Muscle of leg (tissue), 11 donors: ENCODE results near the gene ABCA2. TPM values are rescaled to one million over a fixed set of nuclear protein-coding genes. Genes with fewer than 3 reads are reported as not detected.

Experiments used
- DNase-seq: peaks from one replicate; pipeline ENCODE4 v3.0.0; 2013
- H3K27ac ChIP-seq: one replicate; pipeline ENCODE4 v1.5.1; 2013; ENCODE audit warnings: mild to moderate bottlenecking, low read length, control low read depth
- H3K27me3 ChIP-seq: one replicate; pipeline ENCODE4 v1.6.1; 2013; ENCODE audit warnings: low read length; ENCODE audit not compliant: control insufficient read depth, insufficient read depth
- H3K36me3 ChIP-seq: one replicate; pipeline ENCODE4 v1.6.1; 2013; ENCODE audit warnings: low read length; ENCODE audit not compliant: control insufficient read depth, insufficient read depth
- H3K4me1 ChIP-seq: one replicate; pipeline ENCODE4 v1.6.1; 2013; ENCODE audit warnings: low read length; ENCODE audit not compliant: control insufficient read depth, insufficient read depth
- H3K4me3 ChIP-seq: one replicate; pipeline ENCODE4 v1.5.1; 2013; ENCODE audit warnings: low read length, control low read depth
- H3K9me3 ChIP-seq: replicated peaks from 2 replicates; pipeline ENCODE4 v1.6.1; 2013; ENCODE audit warnings: low read depth, low read length; ENCODE audit not compliant: control insufficient read depth
- WGBS: methylation state at CpG from one replicate; pipeline ENCODE4 v1.1.5; 2013; ENCODE audit warnings: missing lambda C conversion rate; ENCODE audit not compliant: insufficient coverage; 5-methylcytosine and 5-hydroxymethylcytosine counted together
- polyA plus RNA-seq, 8 donors: library from polyadenylated mRNA; unstranded; fragments of 120-200 nt; gene quantifications; one replicate each; pipeline versions ENCODE4 v1.2.1 to v1.2.3, GENCODE V29; 2013; ENCODE audit warnings: inconsistent platforms in 1 of 8, low replicate concordance in 1 of 8; ENCODE audit not compliant: insufficient read length in 8 of 8, insufficient read depth in 1 of 8
- total RNA-seq: library from RNA; stranded (reverse); fragments of 120-200 nt; gene quantifications from one replicate; pipeline ENCODE4 v1.2.4, GENCODE V29; 2013

The ABCA2 gene
- total and polyA plus RNA-seq, 9 donors: 8.3 to 24.8 (median 18.8) TPM

- Histone ChIP-seq H3K4me3 (no peak within 1 kb of the TSS), H3K36me3 (peaks cover 11% of the 10 kb centered on the region), H3K4me1 (peaks cover 34% of the 10 kb centered on the region), H3K9me3 (no peaks in the 10 kb centered on the region), H3K27me3 (peaks cover 47% of the 10 kb centered on the region), H3K27ac (no peak within 1 kb of the TSS)
- no peak for DNase-seq
- WGBS: 10% methylated on average over 27 of the region's 35 CpGs
These were observed 31.4 kb downstream of the ABCA2 start, which contains the start of gene CLIC3 for GRCh38 chr9:136996361-136997292. CLIC3 (minus strand) TSS chr9:136996568; CDS start chr9:136996543, 25 bp downstream.

GRCh38 chr9:136995772-136996311, 32.2 kb downstream of the ABCA2 start:
- DNase-seq: peak; percentile 45
- peaks cover 49% of the 10 kb centered on the region for H3K27me3 ChIP-seq
- H3K36me3 ChIP-seq: peaks cover 11% of the 10 kb centered on the region
- H3K4me1 ChIP-seq: peaks cover 34% of the 10 kb centered on the region
- no peaks in the 10 kb centered on the region for H3K9me3 ChIP-seq
- H3K27ac ChIP-seq: no peak overlapping the region
- H3K4me3 ChIP-seq: no peak overlapping the region
- 31% methylated on average over 10 of the region's 12 CpGs for WGBS

- H3K4me3 ChIP-seq: no peak overlapping the region
- no peak for DNase-seq
- H3K27ac ChIP-seq: no peak overlapping the region
- H3K27me3 ChIP-seq: peaks cover 52% of the 10 kb centered on the region
- H3K36me3 ChIP-seq: peaks cover 11% of the 10 kb centered on the region
- WGBS: 17% methylated on average over 21 of the region's 30 CpGs
- H3K4me1 ChIP-seq: peaks cover 34% of the 10 kb centered on the region
- no peaks in the 10 kb centered on the region for H3K9me3 ChIP-seq
These were observed 32.7 kb downstream of the ABCA2 start for GRCh38 chr9:136995362-136995761.

GRCh38 chr9:136994888-136995230, 33.2 kb downstream of the ABCA2 start:
- peaks cover 11% of the 10 kb centered on the region for H3K36me3 ChIP-seq
- WGBS: 9% methylated on average over 34 of the region's 40 CpGs
- H3K4me3 ChIP-seq: no peak overlapping the region
- H3K27me3 ChIP-seq: peaks cover 53% of the 10 kb centered on the region
- H3K9me3 ChIP-seq: no peaks in the 10 kb centered on the region
- H3K27ac ChIP-seq: no peak overlapping the region
- H3K4me1 ChIP-seq: peaks cover 34% of the 10 kb centered on the region
- no peak for DNase-seq

- Histone ChIP-seq H3K27me3 (peaks cover 53% of the 10 kb centered on the region), H3K9me3 (no peaks in the 10 kb centered on the region), H3K27ac (no peak overlapping the region), H3K36me3 (peaks cover 11% of the 10 kb centered on the region), H3K4me3 (no peak overlapping the region), H3K4me1 (peaks cover 34% of the 10 kb centered on the region)
- no peak for DNase-seq
- WGBS: 48% methylated on average over 53 of the region's 54 CpGs
These were observed 33.7 kb downstream of the ABCA2 start for GRCh38 chr9:136994180-136994887.

GRCh38 chr9:136992819-136993369, 35.1 kb downstream of the ABCA2 start:
- H3K27ac ChIP-seq: peak overlapping the region; percentile 62
- DNase-seq: no peak
- peaks cover 55% of the 10 kb centered on the region for H3K27me3 ChIP-seq
- peak overlapping the region; percentile 78 for H3K4me3 ChIP-seq
- WGBS: 40% methylated on average over 11 of the region's 18 CpGs
- peaks cover 11% of the 10 kb centered on the region for H3K36me3 ChIP-seq
- H3K4me1 ChIP-seq: peaks cover 34% of the 10 kb centered on the region
- no peaks in the 10 kb centered on the region for H3K9me3 ChIP-seq

- peak; percentile 95 for DNase-seq
- 1% methylated on average over 68 of the region's 92 CpGs for WGBS
- Histone ChIP-seq H3K4me1 (peaks cover 34% of the 10 kb centered on the region), H3K27me3 (peaks cover 55% of the 10 kb centered on the region), H3K27ac (peak within 1 kb of the TSS; percentile 62), H3K4me3 (peak within 1 kb of the TSS; percentile 78), H3K36me3 (peaks cover 11% of the 10 kb centered on the region), H3K9me3 (no peaks in the 10 kb centered on the region)
These were observed 35.8 kb downstream of the ABCA2 start, which contains the start of gene PAXX for GRCh38 chr9:136991993-136992818. PAXX (plus strand) TSS chr9:136992422; CDS start chr9:136992444, 22 bp downstream.

- H3K36me3 ChIP-seq: peaks cover 11% of the 10 kb centered on the region
- no peak for DNase-seq
- H3K4me1 ChIP-seq: peaks cover 20% of the 10 kb centered on the region
- 71% methylated on average over 9 of the region's 10 CpGs for WGBS
- no peak overlapping the region for H3K4me3 ChIP-seq
- H3K27me3 ChIP-seq: peaks cover 55% of the 10 kb centered on the region
- no peaks in the 10 kb centered on the region for H3K9me3 ChIP-seq
- no peak overlapping the region for H3K27ac ChIP-seq
These were observed 37.7 kb downstream of the ABCA2 start for GRCh38 chr9:136990242-136990911.

- Histone ChIP-seq H3K9me3 (no peaks in the 10 kb centered on the region), H3K27ac (no peak overlapping the region), H3K4me1 (peaks cover 22% of the 10 kb centered on the region), H3K4me3 (no peak overlapping the region), H3K27me3 (peaks cover 57% of the 10 kb centered on the region), H3K36me3 (peaks cover 7% of the 10 kb centered on the region)
- 100% methylated on average over 1 of the region's 4 CpGs for WGBS
- DNase-seq: no peak
These were observed 39.2 kb downstream of the ABCA2 start for GRCh38 chr9:136988872-136989271.
